GM18498 (cell line): ENCODE measurements around the gene CPN2.

Experiments
- ATAC-seq: cut with Tn5 transposase; IDR thresholded peaks from one replicate; pipeline ENCODE4 v1.9.1; 2021; ENCODE audit warnings: mild to moderate bottlenecking, moderate library complexity; ENCODE audit not compliant: unreplicated experiment

Gene CPN2

GRCh38 chr3:194382196-194382891, 31.2 kb upstream of the CPN2 start:
- ATAC-seq: no peak

GRCh38 chr3:194381460-194381875, 30.3 kb upstream of the CPN2 start:
- ATAC-seq: no peak

GRCh38 chr3:194380326-194380725, 29.2 kb upstream of the CPN2 start:
- ATAC-seq: no peak

GRCh38 chr3:194379651-194380050, 28.5 kb upstream of the CPN2 start:
- no peak for ATAC-seq

- ATAC-seq: no peak
These were observed 28.1 kb upstream of the CPN2 start for GRCh38 chr3:194379231-194379630.

GRCh38 chr3:194377708-194378107, 26.6 kb upstream of the CPN2 start:
- no peak for ATAC-seq

- ATAC-seq: no peak
These were observed 25.1 kb upstream of the CPN2 start for GRCh38 chr3:194376241-194376560.

GRCh38 chr3:194375473-194376240, 24.5 kb upstream of the CPN2 start:
- no peak for ATAC-seq

- ATAC-seq: no peak
These were observed 23.8 kb upstream of the CPN2 start for GRCh38 chr3:194374935-194375334.

- no peak for ATAC-seq
These were observed 22.8 kb upstream of the CPN2 start for GRCh38 chr3:194373899-194374298.

- no peak for ATAC-seq
These were observed 21.9 kb upstream of the CPN2 start for GRCh38 chr3:194373028-194373427.

- no peak for ATAC-seq
These were observed 19.6 kb upstream of the CPN2 start for GRCh38 chr3:194370753-194371152.

GRCh38 chr3:194369522-194370279, 18.6 kb upstream of the CPN2 start, which contains the start of gene LRRC15:
LRRC15 (minus strand) TSS chr3:194369743; CDS start chr3:194361043, 8,700 bp downstream.
- ATAC-seq: no peak

GRCh38 chr3:194368918-194369317, 17.8 kb upstream of the CPN2 start:
- no peak for ATAC-seq

- no peak for ATAC-seq
These were observed 17.1 kb upstream of the CPN2 start for GRCh38 chr3:194367992-194368841.

GRCh38 chr3:194365978-194366490, 14.9 kb upstream of the CPN2 start:
- no peak for ATAC-seq

GRCh38 chr3:194365526-194365925, 14.4 kb upstream of the CPN2 start:
- no peak for ATAC-seq

- no peak for ATAC-seq
These were observed 13.7 kb upstream of the CPN2 start for GRCh38 chr3:194364652-194365434.

GRCh38 chr3:194364314-194364651, 13.2 kb upstream of the CPN2 start:
- ATAC-seq: no peak

- ATAC-seq: no peak
These were observed 9.4 kb upstream of the CPN2 start for GRCh38 chr3:194360568-194360967.
